T-helper 2 cell treated with Interferon-gamma antibody and Interleukin-4, amounts not matched to agents 100 ng/mL and 5 ng/mL, for 36 hours (primary cell): ENCODE data around the gene COMMD2. TPM values are rescaled to one million over a fixed set of nuclear protein-coding genes. Genes with fewer than 3 reads are reported as not detected.

Experiments used
- intact Hi-C: fragments of 100-400 bp; cut with micrococcal nuclease; formaldehyde crosslinking; loops from one replicate; pipeline ENCODE4 v1.15.1; 2023
- total RNA-seq: library from RNA; stranded (reverse); gene quantifications from 2 replicates; pipeline ENCODE4 v1.2.3, GENCODE V29; 2022

The COMMD2 gene
- total RNA-seq, 1 donor from 2014 or later = 31.7 TPM

DNA sequence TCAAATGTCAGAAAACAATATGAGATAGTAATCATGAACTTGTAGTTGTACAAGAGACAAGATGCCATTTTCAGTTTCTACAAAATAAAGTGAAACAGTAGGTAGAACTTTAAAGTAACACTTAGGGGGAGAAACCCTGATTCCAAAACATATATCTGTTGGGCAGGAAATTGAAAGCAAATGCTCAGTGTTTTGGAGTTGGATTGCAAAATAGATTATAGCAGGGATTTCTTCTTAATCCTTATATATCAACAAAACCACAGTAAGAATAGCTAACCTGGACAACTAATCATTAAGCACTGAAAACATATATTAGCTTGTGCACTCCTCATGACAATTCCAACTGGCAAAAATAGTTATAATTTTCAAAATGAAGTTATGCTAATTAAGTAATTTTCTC is 46.9 kb downstream of the COMMD2 start:
- intact Hi-C loops = no loop called here

DNA sequence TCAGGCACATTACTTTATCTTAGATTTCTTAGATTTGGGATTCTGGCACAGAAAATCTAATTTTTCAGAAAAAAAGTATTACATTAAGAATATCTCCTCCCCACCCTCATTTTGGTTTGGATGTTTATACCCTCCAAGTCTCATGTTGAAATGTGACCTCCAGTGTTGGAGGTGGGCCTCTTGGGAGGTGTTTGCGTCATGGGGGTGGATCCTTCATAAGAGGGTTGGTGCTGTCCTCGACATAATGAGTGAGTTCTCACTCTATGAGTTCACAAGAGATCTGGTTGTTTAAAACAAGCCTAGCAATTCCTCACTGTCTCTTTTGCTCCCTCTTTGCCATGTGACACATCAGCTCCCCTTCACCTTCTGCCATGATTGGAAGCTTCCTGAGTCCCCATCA is 48.8 kb downstream of the COMMD2 start:
- intact Hi-C loops = no loop called here

GRCh38 chr3:149702691-149703441 is 49.4 kb downstream of the COMMD2 start:
- intact Hi-C loops = no loop called here

DNA sequence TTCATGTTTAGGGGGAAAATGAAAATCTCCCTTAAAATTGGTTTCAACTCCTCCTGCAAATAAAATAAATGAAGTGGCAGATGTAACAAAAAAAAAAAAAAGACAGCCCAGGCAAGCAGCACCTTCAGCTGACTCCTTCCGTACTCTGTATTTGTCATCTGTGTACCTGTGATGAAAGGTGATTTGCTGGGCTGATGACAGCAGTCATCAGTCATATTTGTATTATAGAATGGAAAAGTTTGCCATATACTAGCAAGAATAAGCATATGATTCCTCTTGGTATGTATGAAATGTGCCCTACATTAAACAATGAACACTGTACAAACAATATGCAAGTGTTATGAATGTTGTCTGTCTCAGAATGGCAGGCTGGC is 50.3 kb downstream of the COMMD2 start:
- intact Hi-C loops = no loop called here

GRCh38 chr3:149701206-149701976 is 50.9 kb downstream of the COMMD2 start:
- intact Hi-C loops = no loop called here

Other genes starting within 250 kb of the COMMD2 start
- gene WWTR1, start 94.5 kb downstream of the COMMD2 start, total RNA-seq = 1.1 and 1.2 TPM in 2 replicates
- gene ANKUB1, start 40.1 kb upstream of the COMMD2 start, total RNA-seq = not detected in 2 replicates
- gene RNF13, start 60.7 kb upstream of the COMMD2 start, total RNA-seq = 36.3 and 41.2 TPM in 2 replicates
- gene PFN2, start 218.4 kb upstream of the COMMD2 start, total RNA-seq = 0.64 and 0.95 TPM in 2 replicates